HG03108 (cell line): ENCODE measurements around the gene ANAPC4.
"Not testable (repeated sequence)": the region's sequence is repeated elsewhere in the genome, so short reads cannot be mapped to it uniquely, and the experiment has no call there.

ENCODE experiments used
- ATAC-seq: cut with Tn5 transposase; IDR thresholded peaks from one replicate; pipeline ENCODE4 v1.9.1; 2021; ENCODE audit warnings: moderate library complexity; ENCODE audit not compliant: unreplicated experiment

The ANAPC4 gene, protein sequence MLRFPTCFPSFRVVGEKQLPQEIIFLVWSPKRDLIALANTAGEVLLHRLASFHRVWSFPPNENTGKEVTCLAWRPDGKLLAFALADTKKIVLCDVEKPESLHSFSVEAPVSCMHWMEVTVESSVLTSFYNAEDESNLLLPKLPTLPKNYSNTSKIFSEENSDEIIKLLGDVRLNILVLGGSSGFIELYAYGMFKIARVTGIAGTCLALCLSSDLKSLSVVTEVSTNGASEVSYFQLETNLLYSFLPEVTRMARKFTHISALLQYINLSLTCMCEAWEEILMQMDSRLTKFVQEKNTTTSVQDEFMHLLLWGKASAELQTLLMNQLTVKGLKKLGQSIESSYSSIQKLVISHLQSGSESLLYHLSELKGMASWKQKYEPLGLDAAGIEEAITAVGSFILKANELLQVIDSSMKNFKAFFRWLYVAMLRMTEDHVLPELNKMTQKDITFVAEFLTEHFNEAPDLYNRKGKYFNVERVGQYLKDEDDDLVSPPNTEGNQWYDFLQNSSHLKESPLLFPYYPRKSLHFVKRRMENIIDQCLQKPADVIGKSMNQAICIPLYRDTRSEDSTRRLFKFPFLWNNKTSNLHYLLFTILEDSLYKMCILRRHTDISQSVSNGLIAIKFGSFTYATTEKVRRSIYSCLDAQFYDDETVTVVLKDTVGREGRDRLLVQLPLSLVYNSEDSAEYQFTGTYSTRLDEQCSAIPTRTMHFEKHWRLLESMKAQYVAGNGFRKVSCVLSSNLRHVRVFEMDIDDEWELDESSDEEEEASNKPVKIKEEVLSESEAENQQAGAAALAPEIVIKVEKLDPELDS

GRCh38 chr4:25376754-25377571 is at the start of gene ANAPC4:
Gene ANAPC4, plus strand, starts transcription at chr4:25377263. Its CDS starts 165 bp downstream, at chr4:25377428.
- ATAC-seq, result peak; percentile 97

- ATAC-seq, result not testable (repeated sequence)
These were observed 48.6 kb upstream of the ANAPC4 start for GRCh38 chr4:25328463-25328862.

- no peak for ATAC-seq
These were observed 46.7 kb upstream of the ANAPC4 start for GRCh38 chr4:25330335-25330734.

GRCh38 chr4:25330905-25331808 is 45.9 kb upstream of the ANAPC4 start:
- ATAC-seq, result peak; percentile 80

- ATAC-seq, result no peak
These were observed 33.4 kb upstream of the ANAPC4 start for GRCh38 chr4:25343671-25344070.

- ATAC-seq, result no peak
These were observed 31.3 kb upstream of the ANAPC4 start for GRCh38 chr4:25345744-25346143.

- ATAC-seq, result peak; percentile 52
These were observed 30.1 kb upstream of the ANAPC4 start for GRCh38 chr4:25346913-25347312.

- no peak for ATAC-seq
These were observed 29.6 kb upstream of the ANAPC4 start for GRCh38 chr4:25347473-25347872.

GRCh38 chr4:25347971-25348370 is 29.1 kb upstream of the ANAPC4 start:
- ATAC-seq, result no peak

GRCh38 chr4:25350561-25350960 is 26.5 kb upstream of the ANAPC4 start:
- ATAC-seq, result no peak

DNA sequence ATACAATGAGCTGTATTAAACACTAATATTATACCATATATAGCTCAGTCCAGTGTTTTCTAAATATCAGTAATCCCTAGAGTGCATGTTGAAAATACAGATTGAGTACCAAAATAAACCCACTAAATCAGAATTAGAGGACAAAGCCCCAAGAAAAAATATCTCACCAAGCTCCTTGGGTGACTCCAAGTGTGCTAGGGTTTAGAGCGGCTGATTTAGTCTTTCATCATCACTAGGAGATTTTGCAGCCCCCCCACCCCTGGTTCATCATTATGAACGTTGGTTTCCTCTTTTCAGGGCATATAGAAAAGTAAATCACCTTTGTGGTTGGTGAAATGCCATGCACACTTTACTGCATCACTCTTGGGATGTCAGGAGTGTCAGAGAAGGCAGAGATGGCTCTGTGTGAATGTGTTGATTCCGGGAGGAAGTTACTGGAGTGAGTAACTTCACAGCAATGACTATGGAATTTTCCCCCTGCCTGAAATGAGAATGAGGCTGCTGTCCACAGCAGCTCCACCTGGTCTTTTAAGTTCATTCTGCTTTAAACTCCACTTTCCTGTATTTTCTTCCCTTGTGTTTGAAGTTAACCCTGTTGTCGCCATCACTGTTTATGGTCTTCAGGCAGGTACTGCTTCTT is 25.2 kb upstream of the ANAPC4 start:
- ATAC-seq, result no peak

- ATAC-seq, result no peak
These were observed 21.0 kb upstream of the ANAPC4 start for GRCh38 chr4:25356068-25356467.

DNA sequence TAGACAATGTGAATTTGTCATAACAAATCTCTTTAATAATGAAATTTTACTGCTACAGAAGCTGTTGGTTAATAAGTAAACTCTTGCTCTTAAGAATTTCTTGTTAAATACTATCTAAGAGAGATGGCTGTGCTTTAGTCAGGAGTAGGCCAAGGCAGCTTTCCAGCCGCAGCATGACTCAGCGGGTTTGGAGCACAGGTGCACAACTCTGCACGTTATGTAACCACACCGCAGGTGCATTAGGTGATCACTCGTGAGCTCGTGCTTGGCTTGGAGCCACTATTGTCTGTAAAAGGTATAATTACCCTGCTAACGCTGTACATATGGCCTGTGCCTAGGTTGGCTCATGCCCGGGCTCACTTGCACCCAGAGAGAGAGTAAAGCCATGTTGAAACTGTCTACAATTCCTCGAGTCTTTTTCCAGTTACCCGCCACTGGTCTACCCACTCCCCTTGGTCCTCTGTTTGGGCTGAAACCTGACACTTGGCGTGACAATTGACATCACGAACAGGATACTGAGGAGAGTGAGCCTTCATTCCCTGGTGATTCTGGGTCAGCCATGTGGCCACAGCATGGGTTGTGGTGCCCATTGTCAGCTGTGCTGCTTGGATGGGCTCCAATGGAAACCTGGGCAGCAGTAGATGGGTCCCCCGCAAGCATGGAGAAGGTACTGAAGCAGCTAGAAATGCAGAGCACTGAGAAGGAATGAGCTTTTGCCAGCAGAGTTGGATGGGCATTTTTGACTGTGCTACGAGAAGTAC is 18.4 kb upstream of the ANAPC4 start:
- no peak for ATAC-seq

GRCh38 chr4:25361253-25361652 is 15.8 kb upstream of the ANAPC4 start:
- ATAC-seq, result no peak

DNA sequence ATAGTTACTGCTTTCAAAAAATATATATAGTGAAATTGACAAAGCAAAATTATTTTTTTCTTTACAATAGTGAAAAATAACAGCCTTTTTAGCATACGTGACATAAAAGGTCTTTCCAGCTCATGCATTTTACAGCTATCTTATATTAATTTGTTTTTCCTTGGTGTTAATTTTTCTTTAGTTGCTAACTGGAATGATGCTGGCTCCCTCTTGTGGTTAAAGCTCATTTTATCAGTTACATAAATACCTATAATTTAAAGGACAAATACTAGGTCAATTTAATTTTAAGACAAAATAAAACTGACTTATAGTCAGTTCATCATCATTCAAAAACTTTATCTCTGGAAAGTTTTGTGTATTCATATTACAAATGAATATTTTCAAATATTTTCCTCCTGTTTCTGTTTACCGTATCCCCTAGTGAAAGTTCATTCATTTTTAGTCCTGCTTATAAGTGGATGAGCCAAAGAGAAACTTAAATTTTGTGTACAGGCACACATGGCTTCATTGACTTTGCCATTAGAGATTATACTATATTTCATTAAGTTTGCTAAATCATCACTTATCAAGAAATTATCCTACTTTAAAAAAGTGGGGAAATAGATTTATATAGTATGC is 9.9 kb upstream of the ANAPC4 start:
- ATAC-seq, result no peak

GRCh38 chr4:25367877-25368276 is 9.2 kb upstream of the ANAPC4 start:
- ATAC-seq, result no peak

DNA sequence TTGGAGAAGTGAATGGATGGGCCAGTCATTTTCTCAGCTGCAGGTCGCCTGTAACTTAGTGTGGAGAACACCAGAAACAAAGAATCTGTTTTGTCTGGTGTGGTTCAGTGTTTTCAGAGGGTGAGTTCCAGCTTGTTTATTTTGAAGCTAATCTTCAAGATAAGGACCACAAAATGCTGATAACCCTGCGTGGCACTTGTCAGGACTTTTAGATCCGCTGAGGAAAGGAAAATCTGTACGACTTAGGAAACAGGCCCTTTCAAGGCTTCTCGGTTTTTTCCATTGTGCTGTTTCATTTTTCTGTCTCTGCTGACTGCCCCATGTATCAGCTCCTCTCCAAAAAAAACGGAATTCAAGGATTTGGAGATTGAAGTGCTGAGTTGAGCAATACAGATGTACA is 8.7 kb upstream of the ANAPC4 start:
- no peak for ATAC-seq

DNA sequence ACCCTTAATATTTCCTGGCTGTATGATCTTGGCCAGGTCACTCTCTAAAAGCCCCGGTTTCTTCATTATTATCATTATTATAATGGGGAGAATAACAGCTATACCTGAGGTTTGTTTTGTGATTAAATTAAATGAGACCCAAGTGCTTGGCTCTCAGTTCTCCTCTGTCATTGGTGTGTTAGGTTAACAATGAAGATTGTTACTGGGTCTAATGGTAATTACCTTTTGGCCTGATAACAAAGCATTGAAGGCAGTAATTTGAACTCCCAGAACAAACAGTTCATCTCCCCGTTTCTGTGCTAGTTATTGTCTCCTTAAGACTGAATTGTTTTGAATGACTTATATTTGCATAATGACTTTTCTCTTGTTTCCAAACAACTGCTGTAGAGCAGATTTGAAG is 6.8 kb upstream of the ANAPC4 start:
- ATAC-seq, result no peak

DNA sequence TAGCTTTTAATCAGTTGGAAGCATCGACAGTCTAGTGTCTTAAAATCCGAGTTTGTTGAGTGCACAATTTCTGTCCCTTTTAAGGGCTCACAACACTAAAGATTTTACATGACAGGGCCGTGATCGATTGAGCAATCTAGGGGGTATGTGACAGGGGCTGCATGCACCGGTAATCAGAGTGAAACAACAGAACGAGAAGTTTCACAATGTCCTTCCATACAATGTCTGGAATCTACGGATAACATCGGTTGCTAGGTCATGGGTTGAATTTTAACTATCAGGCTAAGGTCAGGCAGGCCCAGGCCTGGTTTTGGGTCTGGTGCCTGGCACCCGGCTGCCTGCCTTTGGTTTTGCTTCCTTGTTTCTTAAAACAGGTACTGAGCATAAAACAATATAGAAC is 4.5 kb upstream of the ANAPC4 start:
- ATAC-seq, result not testable (repeated sequence)
